HG03575 (cell line): ENCODE results near the gene ANKH.

Experiments used
- ATAC-seq: cut with Tn5 transposase; IDR thresholded peaks from one replicate; pipeline ENCODE4 v1.9.1; 2021; ENCODE audit not compliant: unreplicated experiment, insufficient number of reproducible peaks, low FRiP score; ENCODE audit errors: extremely low read depth

Gene ANKH

GRCh38 chr5:14710313-14710994 is 161.1 kb downstream of the ANKH start:
- no peak for ATAC-seq

- no peak for ATAC-seq
Observed at GRCh38 chr5:14708551-14708950, 163.0 kb downstream of the ANKH start.

DNA sequence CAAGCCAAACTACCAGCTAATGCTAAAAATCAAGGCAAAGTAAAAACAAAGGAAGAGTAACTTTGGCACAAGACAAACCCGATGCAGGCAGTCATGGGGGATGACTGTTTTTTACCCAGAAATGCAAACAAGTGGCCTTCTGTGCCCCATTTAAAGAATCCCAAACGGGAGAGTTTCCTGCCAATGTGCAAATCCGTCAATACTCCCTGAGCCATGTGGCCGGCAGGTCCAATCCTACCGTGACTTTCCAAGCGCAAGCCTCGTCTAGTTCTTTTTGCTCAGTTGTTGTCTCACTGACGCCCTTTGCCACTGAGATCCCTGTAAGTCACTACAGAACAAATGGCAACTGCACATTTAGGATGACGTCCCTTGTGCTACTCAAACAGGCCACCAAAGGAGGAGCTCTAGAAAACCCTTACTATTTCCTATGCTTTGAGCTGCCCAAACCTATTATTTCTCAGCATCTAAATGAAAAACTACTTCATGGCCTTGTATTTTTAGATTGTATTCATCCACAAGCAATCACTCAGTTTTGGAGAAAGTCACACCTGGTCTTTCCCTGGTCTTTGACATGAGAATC is 163.7 kb downstream of the ANKH start:
- ATAC-seq, result no peak

DNA sequence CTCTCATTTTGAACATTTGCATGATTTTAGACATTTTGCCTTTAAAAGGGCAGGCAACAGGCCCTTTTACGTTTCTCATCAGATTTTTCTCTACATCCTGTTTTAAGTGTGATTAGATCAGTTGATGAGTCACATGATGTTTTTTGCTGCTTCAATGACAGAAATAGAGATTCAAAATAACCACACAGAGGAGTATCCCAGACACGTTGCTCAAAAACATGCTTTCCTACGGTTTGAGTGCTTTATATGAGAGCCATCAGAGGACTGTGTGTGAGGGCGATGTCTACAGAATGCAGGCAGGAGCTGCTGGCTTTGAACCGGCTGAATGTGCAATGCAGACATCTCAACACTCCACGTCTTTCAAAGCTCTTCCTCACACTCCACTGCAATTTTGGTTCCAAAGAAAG is 165.0 kb downstream of the ANKH start:
- no peak for ATAC-seq

GRCh38 chr5:14705556-14705955 is 166.0 kb downstream of the ANKH start:
- no peak for ATAC-seq

GRCh38 chr5:14702238-14702839 is 169.2 kb downstream of the ANKH start:
- ATAC-seq, result no peak

DNA sequence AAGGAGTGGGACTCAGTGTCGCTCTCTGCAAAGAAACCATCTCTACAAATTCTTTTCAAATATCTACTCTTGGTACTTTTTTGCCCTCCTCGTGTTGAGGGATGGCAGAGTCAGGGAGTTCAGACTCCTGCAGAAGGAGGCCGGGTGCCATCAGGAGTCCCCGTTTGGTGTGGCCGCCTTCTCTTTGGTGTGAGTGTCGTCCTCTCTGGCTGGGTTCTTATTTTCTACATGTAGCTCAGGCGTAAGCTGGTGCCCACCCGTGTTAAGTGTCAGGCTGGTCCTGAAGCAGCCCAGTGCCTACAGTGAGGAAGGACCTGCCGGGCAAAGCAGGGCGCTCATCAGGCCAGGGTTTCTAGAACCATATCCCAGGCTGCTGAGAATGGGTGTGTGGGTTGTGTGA is 170.0 kb downstream of the ANKH start:
- ATAC-seq, result no peak

- ATAC-seq, result no peak
Observed at GRCh38 chr5:14700478-14701436, 170.8 kb downstream of the ANKH start.

GRCh38 chr5:14699807-14700400 is 171.7 kb downstream of the ANKH start:
- ATAC-seq, result no peak

DNA sequence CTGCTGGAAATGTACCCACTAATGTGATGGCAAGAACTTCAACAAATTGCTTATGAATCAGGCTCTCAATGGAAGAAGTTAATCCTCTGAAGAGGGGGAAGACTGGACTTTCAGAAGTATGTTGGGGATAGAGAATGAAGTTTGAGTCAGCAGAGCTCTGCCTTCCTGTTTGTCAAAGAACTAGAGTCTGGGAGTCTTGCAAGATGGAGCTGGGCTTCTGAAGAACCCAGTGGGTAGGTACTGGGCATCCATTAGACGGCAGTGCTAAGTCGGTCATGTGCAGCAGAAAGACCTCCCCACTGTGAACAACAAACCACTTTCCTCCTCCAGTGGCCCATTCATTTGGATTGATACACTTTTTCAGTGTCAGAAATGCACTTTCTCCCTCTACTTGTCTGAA is 172.4 kb downstream of the ANKH start:
- ATAC-seq, result no peak

GRCh38 chr5:14698495-14698894 is 173.1 kb downstream of the ANKH start:
- no peak for ATAC-seq

GRCh38 chr5:14696851-14697250 is 174.7 kb downstream of the ANKH start:
- ATAC-seq, result no peak

DNA sequence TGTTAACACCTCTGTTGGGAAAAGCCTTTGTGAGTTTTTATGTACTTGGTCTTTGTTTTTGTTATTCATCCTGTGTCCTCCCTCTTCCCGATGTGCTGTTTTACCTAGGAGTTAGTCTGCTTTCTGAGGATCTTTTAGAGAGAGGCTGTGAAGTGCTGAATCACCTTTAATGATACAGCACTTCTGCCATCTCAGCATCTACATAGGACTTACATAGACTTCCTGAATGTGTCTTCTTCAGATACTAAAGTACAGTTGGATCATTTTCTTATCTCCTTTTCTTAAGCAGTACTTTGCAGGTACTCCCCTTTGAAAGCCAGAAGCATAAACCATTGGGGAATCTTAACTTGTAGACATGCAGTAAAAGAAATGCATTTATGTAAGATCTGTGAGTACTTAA is 175.5 kb downstream of the ANKH start:
- ATAC-seq, result no peak

DNA sequence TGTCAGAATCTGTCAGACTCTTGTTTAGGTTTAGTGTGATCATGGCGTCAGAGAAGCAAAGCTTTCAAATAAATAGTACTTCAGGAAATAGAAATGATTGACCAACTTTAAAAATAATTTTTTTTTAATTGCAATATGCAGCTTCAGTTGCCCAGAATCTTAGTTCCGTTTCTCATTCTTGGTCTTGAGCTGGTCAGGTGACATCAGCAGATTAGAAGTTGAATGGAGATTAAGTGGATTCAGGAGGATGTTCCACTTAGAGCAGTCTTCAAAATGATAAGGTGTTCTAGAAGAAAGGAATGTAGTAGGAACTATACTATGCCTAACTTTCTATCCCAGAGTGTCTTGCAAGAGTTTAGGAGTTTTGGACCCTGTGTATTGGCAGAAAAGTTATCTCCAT is 176.4 kb downstream of the ANKH start:
- ATAC-seq, result no peak

DNA sequence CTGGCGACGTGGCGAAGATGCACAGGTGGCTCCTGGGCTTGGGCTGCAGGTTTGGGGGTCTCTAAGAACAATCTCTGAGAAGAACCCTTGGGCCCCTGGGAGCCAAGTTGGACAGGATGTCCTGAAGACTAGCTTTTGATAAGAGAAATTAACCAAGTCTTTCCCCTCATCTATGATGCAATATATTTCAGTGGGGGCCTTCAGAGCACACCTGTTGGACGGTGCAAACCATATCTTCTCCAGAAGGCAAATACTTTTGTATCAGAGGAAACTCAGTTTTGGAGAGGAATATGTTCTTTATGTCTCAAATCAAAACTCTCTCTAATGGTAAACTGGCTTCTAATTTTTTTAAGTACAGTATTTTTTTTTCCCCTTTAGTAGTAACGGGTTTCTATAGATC is 178.5 kb downstream of the ANKH start:
- no peak for ATAC-seq

DNA sequence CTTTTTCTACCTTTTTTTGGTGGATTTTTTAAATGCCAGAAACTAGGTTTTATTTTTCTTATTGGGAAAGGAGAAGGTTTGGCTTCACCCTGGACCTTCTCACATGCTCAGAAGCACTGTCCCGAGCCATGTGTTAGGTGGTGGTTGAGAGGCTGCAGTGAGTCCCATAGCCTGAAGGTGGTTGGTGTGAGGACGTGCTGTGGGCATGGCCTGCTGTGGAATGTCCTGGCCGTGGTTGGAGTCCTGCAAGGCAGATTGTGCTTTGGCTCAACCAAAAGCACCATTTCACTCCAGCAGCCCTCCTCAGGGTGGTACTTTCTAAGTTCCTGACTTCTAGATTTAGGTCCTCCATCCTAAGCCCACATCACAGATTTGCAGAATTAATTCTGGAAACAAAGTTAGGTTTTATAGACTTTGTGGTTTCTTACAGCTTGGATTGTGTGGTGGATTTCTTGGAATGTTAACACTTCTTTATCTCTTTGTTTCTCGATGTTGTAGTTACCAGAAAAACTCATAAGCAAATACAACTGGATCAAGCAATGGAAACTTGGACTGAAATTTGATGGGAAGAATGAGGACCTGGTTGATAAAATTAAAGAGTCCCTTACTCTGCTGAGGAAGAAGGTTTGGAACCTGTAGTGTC is 184.4 kb downstream of the ANKH start:
- ATAC-seq, result no peak

GRCh38 chr5:14686517-14686916 is 185.1 kb downstream of the ANKH start:
- ATAC-seq, result no peak

- ATAC-seq, result peak; percentile 80
Observed at GRCh38 chr5:14685757-14686156, 185.8 kb downstream of the ANKH start.

GRCh38 chr5:14684757-14685156 is 186.8 kb downstream of the ANKH start:
- ATAC-seq, result no peak
